Daoy (cell line): ENCODE measurements around the gene MICAL3. TPM values are rescaled to one million over a fixed set of nuclear protein-coding genes. Genes with fewer than 3 reads are reported as not detected.

ENCODE experiments used
- total RNA-seq: library from RNA; depleted of rRNA; stranded (reverse); fragments of >200 nt; shearing (Covaris generic); gene quantifications from 2 replicates; pipeline ENCODE4 v1.2.3, GENCODE V29; 2014; rRNA removed

MICAL3 gene
- total RNA-seq, 1 experiment from 2014 or later = 26.2 TPM

Other genes with a start within 250 kb of the MICAL3 start
- 15.4 and 20.8 TPM in 2 replicates for gene PEX26, start 53.4 kb upstream of the MICAL3 start, total RNA-seq
- 3.3 TPM in 1 of 2 replicates, not detected in the other for gene TUBA8, start 86.2 kb upstream of the MICAL3 start, total RNA-seq
- gene USP18, start 125.6 kb upstream of the MICAL3 start, total RNA-seq = 30.0 and 31.3 TPM in 2 replicates